ENCODE data around the gene PCDHA5. TPM values are rescaled to one million over a fixed set of nuclear protein-coding genes. Genes with fewer than 3 reads are reported as not detected.
"Not testable (repeated sequence)": the region's sequence is repeated elsewhere in the genome, so short reads cannot be mapped to it uniquely, and the experiment has no call there.

PCDHA5 gene
- not detected for polyA plus RNA-seq

DNA sequence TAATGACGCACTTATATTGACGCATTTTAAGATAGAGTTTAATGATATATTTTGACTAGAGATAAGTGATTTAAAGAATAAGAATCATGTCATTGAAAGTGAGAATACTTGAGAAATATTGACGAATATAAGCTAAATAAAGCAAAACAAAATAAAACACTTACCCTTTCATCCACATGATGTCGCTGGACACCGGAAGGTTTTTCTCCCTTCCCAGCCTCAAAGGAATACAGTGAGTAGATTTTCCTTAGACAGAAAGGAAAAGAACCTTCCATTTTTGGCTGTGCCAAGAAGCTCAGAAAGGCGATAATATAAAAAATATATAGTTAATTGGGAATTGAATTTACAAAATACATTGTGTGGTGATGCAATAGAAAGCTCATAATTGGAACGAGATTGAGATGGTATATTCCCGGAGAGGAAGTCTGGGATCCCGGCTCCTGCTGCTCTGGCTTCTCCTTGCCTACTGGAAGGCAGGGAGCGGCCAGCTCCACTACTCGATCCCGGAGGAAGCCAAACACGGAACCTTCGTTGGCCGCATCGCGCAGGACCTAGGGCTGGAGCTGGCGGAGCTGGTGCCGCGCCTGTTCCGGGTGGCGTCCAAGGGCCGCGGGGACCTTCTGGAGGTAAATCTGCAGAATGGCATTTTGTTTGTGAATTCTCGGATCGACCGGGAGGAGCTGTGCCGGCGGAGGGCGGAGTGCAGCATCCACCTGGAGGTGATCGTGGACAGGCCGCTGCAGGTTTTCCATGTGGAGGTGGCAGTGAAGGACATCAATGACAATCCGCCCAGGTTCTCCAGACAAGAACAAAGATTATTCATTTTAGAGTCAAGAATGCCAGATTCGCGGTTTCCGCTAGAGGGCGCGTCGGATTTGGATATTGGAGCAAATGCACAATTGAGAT lies at the start of gene PCDHA5:
Gene PCDHA5 (plus strand): TSS at position 239 of the 906 bp plus-strand sequence.
- Mint-ChIP-seq H3K4me1 (no peaks in the 10 kb centered on the region), H3K9me3 (peaks cover 0 to 3% (median 3%) of the 10 kb centered on the region in 3 donors), H3K27me3 (peaks cover 3% of the 10 kb centered on the region), H3K4me3 (no peak within 1 kb of the TSS), H3K27ac (no peak within 1 kb of the TSS), H3K36me3 (no peaks in the 10 kb centered on the region)

DNA sequence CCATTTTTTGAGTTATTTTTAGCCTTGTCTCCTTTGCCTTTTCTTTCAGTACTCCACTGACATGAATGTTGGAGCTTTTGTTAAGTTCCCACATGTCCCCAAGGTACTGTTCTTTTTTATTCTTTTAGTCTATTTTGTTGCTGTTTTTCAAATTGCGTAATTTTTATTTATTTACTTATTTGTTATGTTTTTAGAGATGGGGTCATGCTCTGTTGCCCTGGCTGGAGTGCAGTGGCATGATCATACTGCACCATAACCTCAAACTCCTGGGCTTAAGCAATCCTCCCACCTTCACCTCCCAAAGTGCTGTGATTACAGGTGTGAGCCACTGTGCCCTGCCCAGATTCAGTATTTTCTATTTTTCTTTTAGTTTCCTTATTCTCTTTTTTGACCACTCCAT lies 40.9 kb upstream of the PCDHA5 start:
- Mint-ChIP-seq H3K9me3 (peaks cover 22 to 64% (median 46%) of the 10 kb centered on the region in 3 donors), H3K4me3 (no peak overlapping the region), H3K4me1 (no peaks in the 10 kb centered on the region), H3K27ac (no peak overlapping the region), H3K36me3 (peaks cover under 1% of the 10 kb centered on the region), H3K27me3 (peaks cover 5% of the 10 kb centered on the region)

- no peak within 1 kb of the TSS for H3K27ac Mint-ChIP-seq
Observed at GRCh38 chr5:140785905-140786686, 35.3 kb upstream of the PCDHA5 start, which contains the start of gene PCDHA1. Gene PCDHA1 (plus strand): TSS chr5:140786140.

DNA sequence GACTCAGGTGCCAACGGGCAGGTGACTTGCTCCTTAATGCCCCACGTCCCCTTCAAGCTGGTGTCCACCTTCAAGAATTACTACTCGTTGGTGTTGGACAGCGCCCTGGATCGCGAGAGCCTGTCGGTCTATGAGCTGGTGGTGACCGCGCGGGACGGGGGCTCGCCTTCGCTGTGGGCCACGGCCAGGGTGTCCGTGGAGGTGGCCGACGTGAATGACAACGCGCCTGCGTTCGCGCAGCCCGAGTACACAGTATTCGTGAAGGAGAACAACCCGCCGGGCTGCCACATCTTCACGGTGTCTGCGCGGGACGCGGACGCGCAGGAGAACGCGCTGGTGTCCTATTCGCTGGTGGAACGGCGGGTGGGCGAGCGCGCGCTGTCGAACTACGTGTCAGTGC lies 34.0 kb upstream of the PCDHA5 start:
- H3K27me3 Mint-ChIP-seq, H3K27ac Mint-ChIP-seq, H3K4me3 Mint-ChIP-seq, H3K4me1 Mint-ChIP-seq, H3K36me3 Mint-ChIP-seq: not testable (repeated sequence)
- H3K9me3 Mint-ChIP-seq, result peaks cover 16 to 23% (median 17%) of the 10 kb centered on the region in 3 donors

More at GRCh38 chr5:140785905-140786686, 35.3 kb upstream of the PCDHA5 start, which contains the start of gene PCDHA1:
- Mint-ChIP-seq H3K9me3 (peaks cover 18 to 27% (median 19%) of the 10 kb centered on the region in 3 donors), H3K36me3 (peaks cover 1% of the 10 kb centered on the region), H3K27me3 (peaks cover 7% of the 10 kb centered on the region), H3K4me3 (peak within 1 kb of the TSS in 1 of 4 donors; percentile 41), H3K4me1 (no peaks in the 10 kb centered on the region)

DNA sequence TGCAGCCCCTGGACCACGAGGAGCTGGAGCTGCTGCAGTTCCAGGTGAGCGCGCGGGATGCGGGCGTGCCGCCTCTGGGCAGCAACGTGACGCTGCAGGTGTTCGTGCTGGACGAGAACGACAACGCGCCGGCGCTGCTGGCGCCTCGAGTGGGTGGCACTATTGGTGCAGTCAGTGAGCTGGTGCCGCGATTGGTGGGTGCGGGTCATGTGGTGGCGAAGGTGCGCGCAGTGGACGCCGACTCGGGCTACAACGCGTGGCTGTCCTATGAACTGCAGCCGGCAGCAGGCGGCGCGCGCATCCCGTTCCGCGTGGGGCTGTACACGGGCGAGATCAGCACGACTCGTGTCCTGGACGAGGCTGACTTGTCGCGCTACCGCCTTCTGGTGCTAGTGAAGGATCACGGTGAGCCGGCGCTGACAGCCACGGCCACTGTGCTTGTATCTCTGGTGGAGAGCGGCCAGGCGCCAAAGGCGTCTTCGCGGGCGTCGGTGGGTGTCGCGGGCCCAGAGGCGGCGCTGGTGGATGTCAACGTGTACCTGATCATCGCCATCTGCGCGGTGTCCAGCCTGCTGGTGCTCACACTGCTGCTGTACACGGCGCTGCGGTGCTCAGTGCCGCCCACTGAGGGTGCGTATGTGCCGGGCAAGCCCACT lies 33.4 kb upstream of the PCDHA5 start:
- not testable (repeated sequence) for H3K4me3 Mint-ChIP-seq, H3K27ac Mint-ChIP-seq, H3K27me3 Mint-ChIP-seq, H3K36me3 Mint-ChIP-seq, H3K4me1 Mint-ChIP-seq
- peaks cover 13 to 18% (median 16%) of the 10 kb centered on the region in 3 donors for H3K9me3 Mint-ChIP-seq

GRCh38 chr5:140791089-140791488 lies 30.3 kb upstream of the PCDHA5 start:
- no peaks in the 10 kb centered on the region for H3K4me1 Mint-ChIP-seq
- peaks cover 7% of the 10 kb centered on the region for H3K27me3 Mint-ChIP-seq
- no peak overlapping the region for H3K4me3 Mint-ChIP-seq
- H3K9me3 Mint-ChIP-seq, result peaks cover 6 to 13% (median 8%) of the 10 kb centered on the region in 3 donors
- H3K27ac Mint-ChIP-seq, result no peak overlapping the region
- H3K36me3 Mint-ChIP-seq, result peaks cover 1% of the 10 kb centered on the region

- Mint-ChIP-seq H3K36me3 (no peaks in the 10 kb centered on the region), H3K27me3 (peaks cover 7% of the 10 kb centered on the region), H3K4me3 (no peak within 1 kb of the TSS), H3K9me3 (peaks cover 2 to 15% (median 8%) of the 10 kb centered on the region in 3 donors), H3K4me1 (no peaks in the 10 kb centered on the region), H3K27ac (no peak within 1 kb of the TSS)
Observed at GRCh38 chr5:140794595-140795258, 26.7 kb upstream of the PCDHA5 start, which contains the start of gene PCDHA2. Gene PCDHA2 (plus strand): TSS chr5:140794852.

GRCh38 chr5:140795259-140795641 lies 26.2 kb upstream of the PCDHA5 start:
- Mint-ChIP-seq H3K36me3 (no peaks in the 10 kb centered on the region), H3K9me3 (peaks cover 2 to 17% (median 11%) of the 10 kb centered on the region in 3 donors), H3K4me1 (no peaks in the 10 kb centered on the region), H3K27me3 (peaks cover 7% of the 10 kb centered on the region), H3K4me3 (no peak overlapping the region), H3K27ac (no peak overlapping the region)

DNA sequence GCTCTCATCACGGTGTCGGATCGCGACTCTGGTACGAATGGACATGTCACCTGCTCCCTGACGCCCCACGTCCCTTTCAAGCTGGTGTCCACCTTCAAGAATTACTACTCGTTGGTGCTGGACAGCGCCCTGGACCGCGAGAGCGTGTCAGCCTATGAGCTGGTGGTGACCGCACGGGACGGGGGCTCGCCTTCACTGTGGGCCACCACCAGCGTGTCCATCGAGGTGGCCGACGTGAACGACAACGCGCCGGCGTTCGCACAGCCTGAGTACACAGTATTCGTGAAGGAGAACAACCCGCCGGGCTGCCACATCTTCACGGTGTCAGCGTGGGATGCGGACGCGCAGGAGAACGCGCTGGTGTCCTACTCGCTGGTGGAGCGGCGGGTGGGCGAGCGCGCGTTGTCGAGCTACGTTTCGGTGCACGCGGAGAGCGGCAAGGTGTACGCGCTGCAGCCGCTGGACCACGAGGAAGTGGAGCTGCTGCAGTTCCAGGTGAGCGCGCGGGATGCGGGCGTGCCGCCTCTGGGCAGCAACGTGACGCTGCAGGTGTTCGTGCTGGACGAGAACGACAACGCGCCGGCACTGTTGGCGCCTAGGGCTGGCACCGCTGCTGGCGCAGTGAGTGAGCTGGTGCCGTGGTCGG lies 25.2 kb upstream of the PCDHA5 start:
- H3K36me3 Mint-ChIP-seq, H3K4me1 Mint-ChIP-seq, H3K4me3 Mint-ChIP-seq, H3K27me3 Mint-ChIP-seq, H3K27ac Mint-ChIP-seq: not testable (repeated sequence)
- H3K9me3 Mint-ChIP-seq, result peaks cover 2 to 17% (median 15%) of the 10 kb centered on the region in 3 donors

GRCh38 chr5:140796718-140797095 lies 24.7 kb upstream of the PCDHA5 start:
- H3K27ac Mint-ChIP-seq, result no peak overlapping the region
- no peaks in the 10 kb centered on the region for H3K36me3 Mint-ChIP-seq
- no peaks in the 10 kb centered on the region for H3K4me1 Mint-ChIP-seq
- peaks cover 2 to 17% (median 12%) of the 10 kb centered on the region in 3 donors for H3K9me3 Mint-ChIP-seq
- H3K4me3 Mint-ChIP-seq, result no peak overlapping the region
- H3K27me3 Mint-ChIP-seq, result peaks cover 7% of the 10 kb centered on the region

- Mint-ChIP-seq H3K4me1 (no peaks in the 10 kb centered on the region), H3K27me3 (peaks cover 1% of the 10 kb centered on the region), H3K4me3 (peak within 1 kb of the TSS in 1 of 4 donors; percentile 17), H3K9me3 (peaks cover 2 to 22% (median 15%) of the 10 kb centered on the region in 3 donors), H3K36me3 (no peaks in the 10 kb centered on the region), H3K27ac (peak within 1 kb of the TSS in 1 of 3 donors; percentile 10)
Observed at GRCh38 chr5:140800816-140801493, 20.5 kb upstream of the PCDHA5 start, which contains the start of gene PCDHA3. Gene PCDHA3 (plus strand): TSS chr5:140801057.

- H3K9me3 Mint-ChIP-seq, result peaks cover 2 to 26% (median 16%) of the 10 kb centered on the region in 3 donors
- H3K36me3 Mint-ChIP-seq, result no peaks in the 10 kb centered on the region
- H3K4me3 Mint-ChIP-seq, result no peak overlapping the region
- H3K27ac Mint-ChIP-seq, result peak overlapping the region in 1 of 3 donors; percentile 10
- H3K4me1 Mint-ChIP-seq, result no peaks in the 10 kb centered on the region
- H3K27me3 Mint-ChIP-seq, result peaks cover 1% of the 10 kb centered on the region
Observed at GRCh38 chr5:140801494-140801841, 19.9 kb upstream of the PCDHA5 start.

GRCh38 chr5:140802381-140802780 lies 19.0 kb upstream of the PCDHA5 start:
- H3K4me3 Mint-ChIP-seq, H3K27me3 Mint-ChIP-seq, H3K36me3 Mint-ChIP-seq, H3K4me1 Mint-ChIP-seq, H3K27ac Mint-ChIP-seq: not testable (repeated sequence)
- peaks cover 4 to 26% (median 18%) of the 10 kb centered on the region in 3 donors for H3K9me3 Mint-ChIP-seq

All from IgD-negative memory B cell (primary cell).